GM19035 (cell line): Measurements from ENCODE around the gene RCBTB2.

Source experiments
- ATAC-seq: cut with Tn5 transposase; IDR thresholded peaks from one replicate; pipeline ENCODE4 v1.9.1; 2021; ENCODE audit not compliant: unreplicated experiment

RCBTB2 gene

GRCh38 chr13:48496271-48497161 is 36.4 kb downstream of the RCBTB2 start:
- no peak for ATAC-seq

GRCh38 chr13:48494874-48495273 is 38.0 kb downstream of the RCBTB2 start:
- no peak for ATAC-seq

GRCh38 chr13:48493851-48494250 is 39.0 kb downstream of the RCBTB2 start:
- no peak for ATAC-seq

- no peak for ATAC-seq
Measured at GRCh38 chr13:48493066-48493765, 39.7 kb downstream of the RCBTB2 start.

GRCh38 chr13:48492470-48493065 is 40.3 kb downstream of the RCBTB2 start:
- peak; percentile 79 for ATAC-seq

GRCh38 chr13:48492096-48492440 is 40.8 kb downstream of the RCBTB2 start:
- ATAC-seq = peak; percentile 48

- no peak for ATAC-seq
Measured at GRCh38 chr13:48491423-48492095, 41.3 kb downstream of the RCBTB2 start.

- ATAC-seq = no peak
Measured at GRCh38 chr13:48490241-48490640, 42.6 kb downstream of the RCBTB2 start.

- no peak for ATAC-seq
Measured at GRCh38 chr13:48489666-48490065, 43.2 kb downstream of the RCBTB2 start.

- no peak for ATAC-seq
Measured at GRCh38 chr13:48488995-48489394, 43.9 kb downstream of the RCBTB2 start.

GRCh38 chr13:48487968-48488367 is 44.9 kb downstream of the RCBTB2 start:
- no peak for ATAC-seq

GRCh38 chr13:48486836-48487235 is 46.0 kb downstream of the RCBTB2 start:
- no peak for ATAC-seq

GRCh38 chr13:48486362-48486761 is 46.5 kb downstream of the RCBTB2 start:
- no peak for ATAC-seq

GRCh38 chr13:48485432-48485831 is 47.4 kb downstream of the RCBTB2 start:
- no peak for ATAC-seq

- ATAC-seq = no peak
Measured at GRCh38 chr13:48483575-48483974, 49.3 kb downstream of the RCBTB2 start.

GRCh38 chr13:48478391-48478790 is 54.5 kb downstream of the RCBTB2 start:
- no peak for ATAC-seq

GRCh38 chr13:48477191-48477855 is 55.6 kb downstream of the RCBTB2 start:
- peak; percentile 61 for ATAC-seq

GRCh38 chr13:48476686-48477085 is 56.2 kb downstream of the RCBTB2 start:
- no peak for ATAC-seq

GRCh38 chr13:48476215-48476614 is 56.7 kb downstream of the RCBTB2 start:
- no peak for ATAC-seq

- no peak for ATAC-seq
Measured at GRCh38 chr13:48475230-48475629, 57.6 kb downstream of the RCBTB2 start.
